Neural cell (in vitro differentiated cells): ENCODE measurements around the gene RGL1. TPM values are rescaled to one million over a fixed set of nuclear protein-coding genes. Genes with fewer than 3 reads are reported as not detected.

ENCODE experiments used
- H2AFZ ChIP-seq: fragments of 200-600, 300-800 bp; sonication (generic), shearing (Covaris generic); 2 replicates; pipeline ENCODE4 v1.6.0; 2014; ENCODE audit warnings: low read depth, mild to moderate bottlenecking, antibody characterized with exemption, low read length, moderate library complexity
- H3F3A ChIP-seq: fragments of 200-600 bp; shearing (Covaris generic); 2 replicates; pipeline ENCODE4 v1.6.1; 2016; ENCODE audit warnings: mild to moderate bottlenecking, moderate library complexity, mixed read lengths, antibody characterized with exemption, low read length; ENCODE audit not compliant: insufficient read depth, poor library complexity, severe bottlenecking
- H3K27ac ChIP-seq: fragments of 200-600, 300-800 bp; sonication (generic), shearing (Covaris generic); 2 replicates; pipeline ENCODE4 v1.5.1; 2014; ENCODE audit warnings: mild to moderate bottlenecking, low read length, moderate library complexity
- H3K27me3 ChIP-seq: fragments of 300-800, 200-600 bp; sonication (generic), shearing (Covaris generic); 2 replicates; pipeline ENCODE4 v1.6.0; 2014; ENCODE audit warnings: mild to moderate bottlenecking, low read depth, low read length, moderate library complexity; ENCODE audit not compliant: insufficient read depth
- H3K36me3 ChIP-seq: fragments of 300-800, 200-600 bp; sonication (generic), shearing (Covaris generic); 2 replicates; pipeline ENCODE4 v1.5.1; 2014; ENCODE audit warnings: mild to moderate bottlenecking, antibody characterized with exemption, low read length, moderate library complexity; ENCODE audit not compliant: insufficient read depth
- H3K4me2 ChIP-seq: fragments of 300-800, 200-600 bp; sonication (generic), shearing (Covaris generic); 2 replicates; pipeline ENCODE4 v1.6.0; 2014; ENCODE audit warnings: mild to moderate bottlenecking, low read length
- H3K4me3 ChIP-seq: fragments of 300-800, 200-600 bp; sonication (generic), shearing (Covaris generic); 2 replicates; pipeline ENCODE4 v1.5.1; 2014; ENCODE audit warnings: mild to moderate bottlenecking, low read length, moderate library complexity
- H3K79me2 ChIP-seq: fragments of 200-600 bp; shearing (Covaris generic); replicated peaks from 2 replicates; pipeline ENCODE4 v1.6.0; 2014; ENCODE audit warnings: mild to moderate bottlenecking, low read length, moderate library complexity; ENCODE audit not compliant: insufficient read depth
- H3K9ac ChIP-seq: fragments of 300-800, 200-600 bp; sonication (generic), shearing (Covaris generic); 2 replicates; pipeline ENCODE4 v1.6.1; 2016; ENCODE audit warnings: mild to moderate bottlenecking, low read length, mixed read lengths
- H3K9me2 ChIP-seq: fragments of 200-600 bp; shearing (Covaris generic); 2 replicates; pipeline ENCODE4 v1.6.1; 2016; ENCODE audit warnings: mild to moderate bottlenecking, low read length, mixed read lengths; ENCODE audit not compliant: insufficient read depth
- H3K9me3 ChIP-seq: fragments of 200-600, 300-800 bp; sonication (generic), shearing (Covaris generic); 2 replicates; pipeline ENCODE4 v1.6.1; 2016; ENCODE audit warnings: mild to moderate bottlenecking, mixed run types, low read length, moderate library complexity, mixed read lengths
- H4K20me1 ChIP-seq: fragments of 200-600 bp; shearing (Covaris generic); 2 replicates; pipeline ENCODE4 v1.6.1; 2016; ENCODE audit warnings: mild to moderate bottlenecking, mixed run types; ENCODE audit not compliant: insufficient read depth
- CTCF ChIP-seq: fragments of 450-650 bp; IDR thresholded peaks from 2 replicates; pipeline ENCODE4 v1.5.1; 2014; ENCODE audit warnings: antibody characterized with exemption, mild to moderate bottlenecking, moderate library complexity; ENCODE audit not compliant: poor library complexity, severe bottlenecking
- EP300 ChIP-seq: fragments of 450-650 bp; conservative IDR thresholded peaks from 2 replicates; pipeline ENCODE4 v1.6.1; 2014; ENCODE audit warnings: antibody characterized with exemption, mild to moderate bottlenecking, moderate library complexity; ENCODE audit not compliant: poor library complexity, severe bottlenecking
- EZH2 ChIP-seq: fragments of 200-600, 300-800 bp; shearing (Covaris generic), sonication (generic); IDR thresholded peaks from 2 replicates; pipeline ENCODE4 v1.6.1; 2014; ENCODE audit warnings: antibody characterized with exemption, low read length, borderline replicate concordance, mild to moderate bottlenecking; ENCODE audit not compliant: insufficient read depth, poor library complexity, severe bottlenecking
- MXI1 ChIP-seq: fragments of 450-650 bp; conservative IDR thresholded peaks from 2 replicates; pipeline ENCODE4 v1.6.1; 2014; ENCODE audit warnings: antibody characterized with exemption, mild to moderate bottlenecking; ENCODE audit not compliant: poor library complexity, severe bottlenecking
- POLR2AphosphoS5 ChIP-seq: IDR thresholded peaks from 2 replicates; pipeline ENCODE4 v1.6.1; 2012
- RAD21 ChIP-seq: fragments of 450-650 bp; conservative IDR thresholded peaks from 2 replicates; pipeline ENCODE4 v1.6.1; 2014; ENCODE audit warnings: antibody characterized with exemption, mild to moderate bottlenecking, moderate library complexity
- REST ChIP-seq: IDR thresholded peaks from 2 replicates; pipeline ENCODE4 v1.6.1; 2012; ENCODE audit warnings: borderline replicate concordance
- SMC3 ChIP-seq: fragments of 450-650 bp; conservative IDR thresholded peaks from 2 replicates; pipeline ENCODE4 v1.6.1; 2014; ENCODE audit warnings: antibody characterized with exemption, mild to moderate bottlenecking, moderate library complexity; ENCODE audit not compliant: poor library complexity
- TAF1 ChIP-seq: IDR thresholded peaks from 2 replicates; pipeline ENCODE4 v1.6.1; 2012; ENCODE audit warnings: low read depth
- polyA plus RNA-seq: library from polyadenylated mRNA; depleted of rRNA; stranded (reverse); fragments of >200 nt; gene quantifications from 2 replicates; pipeline ENCODE4 v1.2.3, GENCODE V29; 2014

The RGL1 gene
- polyA plus RNA-seq, 1 donor from 2014 or later: 14.7 TPM

- no peak for TF ChIP-seq REST
- no peak for TF ChIP-seq EP300
Observed at GRCh38 chr1:183791319-183791718, 13.6 kb upstream of the RGL1 start (continued).

- H3F3A ChIP-seq: no peaks in the 10 kb centered on the region
- H3K27me3 ChIP-seq: no peaks in the 10 kb centered on the region
- no peaks in the 10 kb centered on the region for H3K79me2 ChIP-seq
- peaks cover 6% of the 10 kb centered on the region for H3K9me3 ChIP-seq
- no peak overlapping the region for H3K4me2 ChIP-seq
- no peaks in the 10 kb centered on the region for H3K9me2 ChIP-seq
- H3K4me3 ChIP-seq: no peak overlapping the region
- no peaks in the 10 kb centered on the region for H3K36me3 ChIP-seq
- H3K9ac ChIP-seq: no peak overlapping the region
- H3K27ac ChIP-seq: no peak overlapping the region
- H2AFZ ChIP-seq: no peak overlapping the region
- no peaks in the 10 kb centered on the region for H4K20me1 ChIP-seq
- TF ChIP-seq POLR2AphosphoS5: no peak
- TF ChIP-seq MXI1: no peak
- no peak for TF ChIP-seq RAD21
- no peak for TF ChIP-seq CTCF
- no peak for TF ChIP-seq REST
- no peak for TF ChIP-seq EP300
- no peak for TF ChIP-seq TAF1
- no peak for TF ChIP-seq EZH2
- TF ChIP-seq SMC3: no peak
Observed at GRCh38 chr1:183792300-183792699, 12.6 kb upstream of the RGL1 start.
